ENCODE measurements around the gene MUL1.

Gene MUL1

GRCh38 chr1:20507564-20508410, at the start of gene MUL1:
Gene MUL1 (minus strand): TSS chr1:20508151. CDS start chr1:20508024, 127 bp downstream.
- Histone ChIP-seq H3K27me3 (ENCODE audit: insufficient read depth, low read length) (no peaks in the 10 kb centered on the region), H3K36me3 (ENCODE audit: insufficient read depth, low read length) (peaks cover 7% of the 10 kb centered on the region; the same call in 1 of the 2 replicates), H3K27ac (ENCODE audit: low read depth, low read length) (peak within 1 kb of the TSS; percentile 51), H2AFZ (ENCODE audit: low read length, unreplicated experiment) (peak within 1 kb of the TSS; percentile 84), H3K4me3 (ENCODE audit: low read depth, low read length) (peak within 1 kb of the TSS; percentile 92), H3K79me2 (ENCODE audit: control insufficient read depth, insufficient read depth, low read length, unreplicated experiment) (peaks cover 44% of the 10 kb centered on the region), H3K4me1 (ENCODE audit: control insufficient read depth, insufficient read depth, low read length, unreplicated experiment) (peaks cover 23% of the 10 kb centered on the region)

- Histone ChIP-seq H3K4me1 (ENCODE audit: control insufficient read depth, insufficient read depth, low read length, unreplicated experiment) (peaks cover 11% of the 10 kb centered on the region), H3K79me2 (ENCODE audit: control insufficient read depth, insufficient read depth, low read length, unreplicated experiment) (no peaks in the 10 kb centered on the region), H3K27ac (ENCODE audit: low read depth, low read length) (no peak overlapping the region), H3K36me3 (ENCODE audit: insufficient read depth, low read length) (no peaks in the 10 kb centered on the region), H3K27me3 (ENCODE audit: insufficient read depth, low read length) (peaks cover 36% of the 10 kb centered on the region), H3K4me3 (ENCODE audit: low read depth, low read length) (no peak overlapping the region), H2AFZ (ENCODE audit: low read length, unreplicated experiment) (no peak overlapping the region)
These were observed 47.8 kb upstream of the MUL1 start for GRCh38 chr1:20555758-20556120.

GRCh38 chr1:20555025-20555757, 47.2 kb upstream of the MUL1 start:
- peaks cover 11% of the 10 kb centered on the region for H3K4me1 ChIP-seq (ENCODE audit: control insufficient read depth, insufficient read depth, low read length, unreplicated experiment)
- peaks cover 34% of the 10 kb centered on the region for H3K27me3 ChIP-seq (ENCODE audit: insufficient read depth, low read length)
- no peaks in the 10 kb centered on the region for H3K79me2 ChIP-seq (ENCODE audit: control insufficient read depth, insufficient read depth, low read length, unreplicated experiment)
- H3K36me3 ChIP-seq (ENCODE audit: insufficient read depth, low read length), result no peaks in the 10 kb centered on the region
- no peak overlapping the region for H2AFZ ChIP-seq (ENCODE audit: low read length, unreplicated experiment)
- H3K4me3 ChIP-seq (ENCODE audit: low read depth, low read length), result no peak overlapping the region
- no peak overlapping the region for H3K27ac ChIP-seq (ENCODE audit: low read depth, low read length)

- Histone ChIP-seq H3K79me2 (ENCODE audit: control insufficient read depth, insufficient read depth, low read length, unreplicated experiment) (no peaks in the 10 kb centered on the region), H3K36me3 (ENCODE audit: insufficient read depth, low read length) (no peaks in the 10 kb centered on the region), H3K4me3 (ENCODE audit: low read depth, low read length) (peak overlapping the region; percentile 70), H3K4me1 (ENCODE audit: control insufficient read depth, insufficient read depth, low read length, unreplicated experiment) (peaks cover 4% of the 10 kb centered on the region), H3K27me3 (ENCODE audit: insufficient read depth, low read length) (peaks cover 34% of the 10 kb centered on the region), H3K27ac (ENCODE audit: low read depth, low read length) (no peak overlapping the region), H2AFZ (ENCODE audit: low read length, unreplicated experiment) (no peak overlapping the region)
These were observed 44.9 kb upstream of the MUL1 start for GRCh38 chr1:20552728-20553445.

- Histone ChIP-seq H3K4me1 (ENCODE audit: control insufficient read depth, insufficient read depth, low read length, unreplicated experiment) (peaks cover 4% of the 10 kb centered on the region), H3K27ac (ENCODE audit: low read depth, low read length) (no peak within 1 kb of the TSS), H2AFZ (ENCODE audit: low read length, unreplicated experiment) (peak within 1 kb of the TSS; percentile 18), H3K36me3 (ENCODE audit: insufficient read depth, low read length) (no peaks in the 10 kb centered on the region), H3K4me3 (ENCODE audit: low read depth, low read length) (peak within 1 kb of the TSS; percentile 70), H3K27me3 (ENCODE audit: insufficient read depth, low read length) (peaks cover 34% of the 10 kb centered on the region), H3K79me2 (ENCODE audit: control insufficient read depth, insufficient read depth, low read length, unreplicated experiment) (no peaks in the 10 kb centered on the region)
These were observed 44.2 kb upstream of the MUL1 start, which contains the start of gene FAM43B for GRCh38 chr1:20551945-20552727. Gene FAM43B (plus strand): TSS chr1:20552573. CDS start chr1:20552974, 401 bp downstream.

- H3K79me2 ChIP-seq (ENCODE audit: control insufficient read depth, insufficient read depth, low read length, unreplicated experiment), result no peaks in the 10 kb centered on the region
- peaks cover 34% of the 10 kb centered on the region for H3K27me3 ChIP-seq (ENCODE audit: insufficient read depth, low read length)
- H2AFZ ChIP-seq (ENCODE audit: low read length, unreplicated experiment), result no peak overlapping the region
- no peak overlapping the region for H3K27ac ChIP-seq (ENCODE audit: low read depth, low read length)
- no peak overlapping the region for H3K4me3 ChIP-seq (ENCODE audit: low read depth, low read length)
- H3K4me1 ChIP-seq (ENCODE audit: control insufficient read depth, insufficient read depth, low read length, unreplicated experiment), result peaks cover 4% of the 10 kb centered on the region
- no peaks in the 10 kb centered on the region for H3K36me3 ChIP-seq (ENCODE audit: insufficient read depth, low read length)
These were observed 43.2 kb upstream of the MUL1 start for GRCh38 chr1:20551161-20551560.

GRCh38 chr1:20546637-20547036, 38.7 kb upstream of the MUL1 start:
- Histone ChIP-seq H3K27me3 (ENCODE audit: insufficient read depth, low read length) (peaks cover 15% of the 10 kb centered on the region), H3K27ac (ENCODE audit: low read depth, low read length) (no peak overlapping the region), H3K36me3 (ENCODE audit: insufficient read depth, low read length) (no peaks in the 10 kb centered on the region), H3K4me3 (ENCODE audit: low read depth, low read length) (no peak overlapping the region), H3K4me1 (ENCODE audit: control insufficient read depth, insufficient read depth, low read length, unreplicated experiment) (peaks cover 4% of the 10 kb centered on the region), H3K79me2 (ENCODE audit: control insufficient read depth, insufficient read depth, low read length, unreplicated experiment) (no peaks in the 10 kb centered on the region), H2AFZ (ENCODE audit: low read length, unreplicated experiment) (no peak overlapping the region)

- H3K27me3 ChIP-seq (ENCODE audit: insufficient read depth, low read length), result peaks cover 18% of the 10 kb centered on the region
- H3K4me3 ChIP-seq (ENCODE audit: low read depth, low read length), result no peak overlapping the region
- H3K4me1 ChIP-seq (ENCODE audit: control insufficient read depth, insufficient read depth, low read length, unreplicated experiment), result no peaks in the 10 kb centered on the region
- no peaks in the 10 kb centered on the region for H3K79me2 ChIP-seq (ENCODE audit: control insufficient read depth, insufficient read depth, low read length, unreplicated experiment)
- no peak overlapping the region for H3K27ac ChIP-seq (ENCODE audit: low read depth, low read length)
- H3K36me3 ChIP-seq (ENCODE audit: insufficient read depth, low read length), result no peaks in the 10 kb centered on the region
- H2AFZ ChIP-seq (ENCODE audit: low read length, unreplicated experiment), result no peak overlapping the region
These were observed 32.3 kb upstream of the MUL1 start for GRCh38 chr1:20540281-20540680.

- Histone ChIP-seq H3K27ac (ENCODE audit: low read depth, low read length) (no peak overlapping the region), H3K27me3 (ENCODE audit: insufficient read depth, low read length) (peaks cover 28% of the 10 kb centered on the region; the same call in 1 of the 2 replicates), H2AFZ (ENCODE audit: low read length, unreplicated experiment) (no peak overlapping the region), H3K36me3 (ENCODE audit: insufficient read depth, low read length) (no peaks in the 10 kb centered on the region), H3K4me1 (ENCODE audit: control insufficient read depth, insufficient read depth, low read length, unreplicated experiment) (no peaks in the 10 kb centered on the region), H3K79me2 (ENCODE audit: control insufficient read depth, insufficient read depth, low read length, unreplicated experiment) (no peaks in the 10 kb centered on the region), H3K4me3 (ENCODE audit: low read depth, low read length) (no peak overlapping the region)
These were observed 31.0 kb upstream of the MUL1 start for GRCh38 chr1:20538760-20539551.

Data from ACC112 (cell line).